GM12873 (cell line): ENCODE results near the gene OTUB2.

Experiments used
- CTCF ChIP-seq: IDR thresholded peaks from 2 replicates; pipeline ENCODE4 v1.5.1; 2012; ENCODE audit warnings: low read depth, mild to moderate bottlenecking, moderate library complexity, low read length, control low read depth; ENCODE audit not compliant: insufficient read depth; ENCODE audit errors: missing control alignments

OTUB2 gene

GRCh38 chr14:94080621-94081385, 54.7 kb downstream of the OTUB2 start, which contains the start of the genes DDX24 and IFI27L1:
Gene DDX24 (minus strand): TSS chr14:94081202. CDS start chr14:94079742, 1,460 bp downstream.
Gene IFI27L1 (plus strand): TSS chr14:94081310. CDS start chr14:94096938, 15,628 bp downstream.
- no peak for TF ChIP-seq CTCF

- no peak for TF ChIP-seq CTCF
These were observed 55.3 kb downstream of the OTUB2 start for GRCh38 chr14:94081386-94081820.

GRCh38 chr14:94087891-94088290, 61.8 kb downstream of the OTUB2 start:
- TF ChIP-seq CTCF, result no peak

- no peak for TF ChIP-seq CTCF
These were observed 62.4 kb downstream of the OTUB2 start for GRCh38 chr14:94088516-94088915.

- no peak for TF ChIP-seq CTCF
These were observed 63.3 kb downstream of the OTUB2 start for GRCh38 chr14:94089479-94089878.

- no peak for TF ChIP-seq CTCF
These were observed 67.3 kb downstream of the OTUB2 start for GRCh38 chr14:94093418-94093817.

GRCh38 chr14:94097091-94097490, 71.0 kb downstream of the OTUB2 start:
- no peak for TF ChIP-seq CTCF
